SU-DHL-6 (cell line): Measurements from ENCODE around the gene CELF5.
"Not testable (repeated sequence)": the region's sequence is repeated elsewhere in the genome, so short reads cannot be mapped to it uniquely, and the experiment has no call there.

Experiments
- H2AFZ ChIP-seq: fragments of 200-600 bp; sonication (generic); 2 replicates; pipeline ENCODE4 v1.6.1; 2014; ENCODE audit warnings: low read depth, mild to moderate bottlenecking, moderate library complexity, mixed read lengths, antibody characterized with exemption, low read length; ENCODE audit not compliant: severe bottlenecking
- H3F3A ChIP-seq: fragments of 200-600 bp; shearing (Covaris generic); 2 replicates; pipeline ENCODE4 v1.6.0; 2016; ENCODE audit warnings: antibody characterized with exemption, mild to moderate bottlenecking; ENCODE audit not compliant: insufficient read depth
- H3K27ac ChIP-seq: fragments of 200-600 bp; sonication (generic); 2 replicates; pipeline ENCODE4 v1.5.1; 2016; ENCODE audit warnings: low read depth, mild to moderate bottlenecking, low read length, moderate library complexity, mixed read lengths
- H3K27me3 ChIP-seq: fragments of 200-600 bp; sonication (generic), shearing (Covaris generic); 2 replicates; pipeline ENCODE4 v1.6.0; 2014; ENCODE audit warnings: mild to moderate bottlenecking, low read length
- H3K36me3 ChIP-seq: fragments of 200-600 bp; sonication (generic); 2 replicates; pipeline ENCODE4 v1.6.1; 2014; ENCODE audit warnings: mild to moderate bottlenecking, low read length, mixed read lengths
- H3K4me2 ChIP-seq: fragments of 300-600, 200-600 bp; shearing (Covaris generic), sonication (generic); 2 replicates; pipeline ENCODE4 v1.6.0; 2014; ENCODE audit warnings: low read length, low read depth, mild to moderate bottlenecking; ENCODE audit not compliant: poor library complexity, severe bottlenecking
- H3K4me3 ChIP-seq: fragments of 200-600 bp; sonication (generic); 2 replicates; pipeline ENCODE4 v1.5.1; 2014; ENCODE audit warnings: antibody characterized with exemption, low read length, mild to moderate bottlenecking, mixed read lengths; ENCODE audit not compliant: insufficient read depth, poor library complexity, severe bottlenecking
- H3K79me2 ChIP-seq: fragments of 200-600 bp; sonication (generic); 2 replicates; pipeline ENCODE4 v1.6.1; 2014; ENCODE audit warnings: mild to moderate bottlenecking, low read length, moderate library complexity; ENCODE audit not compliant: insufficient read depth
- H3K9ac ChIP-seq: fragments of 200-600 bp; sonication (generic); 2 replicates; pipeline ENCODE4 v1.7.0; 2014; ENCODE audit warnings: mild to moderate bottlenecking, low read length
- H3K9me2 ChIP-seq: fragments of 200-600 bp; sonication (generic); replicated peaks from 2 replicates; pipeline ENCODE4 v1.6.1; 2014; ENCODE audit warnings: low read length; ENCODE audit not compliant: insufficient read depth
- H3K9me3 ChIP-seq: fragments of 200-600 bp; sonication (generic); 2 replicates; pipeline ENCODE4 v1.6.1; 2014; ENCODE audit warnings: low read length, mixed read lengths; ENCODE audit not compliant: insufficient read depth
- H4K20me1 ChIP-seq: fragments of 200-600 bp; sonication (generic); 2 replicates; pipeline ENCODE4 v1.6.1; 2014; ENCODE audit warnings: low read depth, mild to moderate bottlenecking, antibody characterized with exemption, low read length, moderate library complexity, mixed read lengths
- EZH2phosphoT487 ChIP-seq: fragments of 200-600 bp; sonication (generic), shearing (Covaris generic); conservative IDR thresholded peaks from 2 replicates; pipeline ENCODE4 v1.6.1; 2018; ENCODE audit warnings: mild to moderate bottlenecking, antibody characterized with exemption, low read length, moderate library complexity, mixed read lengths
- TF ChIP-seq, protein P1 (sequence below): fragments of 200-600 bp; sonication (generic); IDR thresholded peaks from one replicate; pipeline ENCODE4 v1.5.1; 2017; ENCODE audit warnings: antibody characterized with exemption, mild to moderate bottlenecking, low read length, moderate library complexity; ENCODE audit not compliant: insufficient read depth, poor library complexity, severe bottlenecking

Gene CELF5

DNA sequence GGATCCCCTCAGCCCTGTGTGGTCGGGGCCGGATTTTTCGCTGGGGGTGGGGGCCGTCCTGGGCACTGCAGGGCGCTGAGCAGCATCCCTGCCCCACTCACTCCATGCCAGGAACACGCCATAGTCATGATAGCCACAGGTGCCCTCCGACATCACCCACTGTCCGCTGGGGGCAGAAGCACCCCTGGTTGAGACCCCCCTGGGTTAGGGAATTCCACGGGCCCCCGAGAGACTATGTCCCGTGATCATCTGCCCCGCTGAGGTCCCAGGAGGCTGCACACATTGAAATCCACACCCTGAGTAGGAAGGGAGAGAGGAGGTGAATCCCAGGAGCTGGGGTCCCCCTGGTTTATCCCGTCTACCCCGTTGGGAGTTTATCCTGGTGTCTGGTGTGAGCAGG lies 22.6 kb upstream of the CELF5 start:
- Histone ChIP-seq H3K4me3 (no peak overlapping the region), H3K79me2 (no peaks in the 10 kb centered on the region), H4K20me1 (no peaks in the 10 kb centered on the region), H3F3A (no peaks in the 10 kb centered on the region), H3K4me2 (no peak overlapping the region), H3K27me3 (no peaks in the 10 kb centered on the region), H2AFZ (no peak overlapping the region), H3K9ac (no peak overlapping the region), H3K36me3 (no peaks in the 10 kb centered on the region), H3K9me2 (no peaks in the 10 kb centered on the region), H3K27ac (no peak overlapping the region), H3K9me3 (no peaks in the 10 kb centered on the region)
- no peak for TF ChIP-seq EZH2phosphoT487
- TF ChIP-seq, protein P1, sequence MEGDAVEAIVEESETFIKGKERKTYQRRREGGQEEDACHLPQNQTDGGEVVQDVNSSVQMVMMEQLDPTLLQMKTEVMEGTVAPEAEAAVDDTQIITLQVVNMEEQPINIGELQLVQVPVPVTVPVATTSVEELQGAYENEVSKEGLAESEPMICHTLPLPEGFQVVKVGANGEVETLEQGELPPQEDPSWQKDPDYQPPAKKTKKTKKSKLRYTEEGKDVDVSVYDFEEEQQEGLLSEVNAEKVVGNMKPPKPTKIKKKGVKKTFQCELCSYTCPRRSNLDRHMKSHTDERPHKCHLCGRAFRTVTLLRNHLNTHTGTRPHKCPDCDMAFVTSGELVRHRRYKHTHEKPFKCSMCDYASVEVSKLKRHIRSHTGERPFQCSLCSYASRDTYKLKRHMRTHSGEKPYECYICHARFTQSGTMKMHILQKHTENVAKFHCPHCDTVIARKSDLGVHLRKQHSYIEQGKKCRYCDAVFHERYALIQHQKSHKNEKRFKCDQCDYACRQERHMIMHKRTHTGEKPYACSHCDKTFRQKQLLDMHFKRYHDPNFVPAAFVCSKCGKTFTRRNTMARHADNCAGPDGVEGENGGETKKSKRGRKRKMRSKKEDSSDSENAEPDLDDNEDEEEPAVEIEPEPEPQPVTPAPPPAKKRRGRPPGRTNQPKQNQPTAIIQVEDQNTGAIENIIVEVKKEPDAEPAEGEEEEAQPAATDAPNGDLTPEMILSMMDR = no peak

DNA sequence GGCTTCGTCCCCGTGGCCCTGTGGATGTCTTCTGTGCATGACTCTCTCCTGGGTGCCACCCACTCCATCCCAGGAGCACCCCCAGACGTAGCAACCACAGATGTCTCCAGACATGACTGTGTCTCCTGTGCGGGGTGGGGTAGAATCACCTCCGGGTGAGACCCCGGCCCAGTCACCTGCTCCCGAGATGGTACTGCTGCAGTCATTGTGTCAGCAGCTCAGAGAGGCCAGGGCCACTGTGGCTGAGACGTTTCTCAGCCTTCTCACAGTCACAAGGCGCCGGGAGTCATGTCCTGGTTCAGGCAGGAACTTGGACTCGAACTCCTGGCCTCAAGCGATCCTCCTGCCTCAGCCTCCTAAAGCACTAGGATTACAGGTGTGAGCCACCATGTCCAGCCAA lies 22.1 kb upstream of the CELF5 start:
- Histone ChIP-seq H3K9me3 (no peaks in the 10 kb centered on the region), H3K9me2 (no peaks in the 10 kb centered on the region), H4K20me1 (no peaks in the 10 kb centered on the region), H2AFZ (no peak overlapping the region), H3K27me3 (no peaks in the 10 kb centered on the region), H3K9ac (no peak overlapping the region), H3K4me3 (no peak overlapping the region), H3K27ac (no peak overlapping the region), H3K36me3 (no peaks in the 10 kb centered on the region), H3F3A (no peaks in the 10 kb centered on the region), H3K79me2 (no peaks in the 10 kb centered on the region), H3K4me2 (no peak overlapping the region)
- TF ChIP-seq EZH2phosphoT487 = no peak
- TF ChIP-seq, protein P1 = no peak

DNA sequence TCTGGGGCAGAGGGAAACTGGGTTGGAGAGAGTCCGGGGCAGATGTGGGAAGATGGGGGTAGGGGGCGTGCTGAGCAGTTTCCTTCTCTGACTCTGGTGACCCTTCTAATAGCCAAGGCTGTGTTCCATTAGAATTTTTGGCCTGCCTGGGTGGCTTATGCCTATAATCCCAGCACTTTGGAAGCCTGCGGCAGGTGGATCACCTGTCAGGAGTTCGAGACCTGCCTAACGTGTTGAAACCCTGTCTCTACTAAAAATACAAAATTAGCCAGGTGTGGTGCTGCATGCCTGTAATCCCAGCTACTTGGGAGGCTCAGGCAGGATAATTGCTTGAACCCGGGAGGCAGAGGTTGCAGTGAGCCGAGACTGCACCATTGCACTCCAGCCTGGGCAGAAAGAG lies 21.6 kb upstream of the CELF5 start:
- H3K27ac ChIP-seq, H3K9ac ChIP-seq, H3K9me3 ChIP-seq, H3K4me3 ChIP-seq, H3K27me3 ChIP-seq, H3K9me2 ChIP-seq, H3K4me2 ChIP-seq, H4K20me1 ChIP-seq, H3K36me3 ChIP-seq, H3K79me2 ChIP-seq, H2AFZ ChIP-seq, H3F3A ChIP-seq: not testable (repeated sequence)

DNA sequence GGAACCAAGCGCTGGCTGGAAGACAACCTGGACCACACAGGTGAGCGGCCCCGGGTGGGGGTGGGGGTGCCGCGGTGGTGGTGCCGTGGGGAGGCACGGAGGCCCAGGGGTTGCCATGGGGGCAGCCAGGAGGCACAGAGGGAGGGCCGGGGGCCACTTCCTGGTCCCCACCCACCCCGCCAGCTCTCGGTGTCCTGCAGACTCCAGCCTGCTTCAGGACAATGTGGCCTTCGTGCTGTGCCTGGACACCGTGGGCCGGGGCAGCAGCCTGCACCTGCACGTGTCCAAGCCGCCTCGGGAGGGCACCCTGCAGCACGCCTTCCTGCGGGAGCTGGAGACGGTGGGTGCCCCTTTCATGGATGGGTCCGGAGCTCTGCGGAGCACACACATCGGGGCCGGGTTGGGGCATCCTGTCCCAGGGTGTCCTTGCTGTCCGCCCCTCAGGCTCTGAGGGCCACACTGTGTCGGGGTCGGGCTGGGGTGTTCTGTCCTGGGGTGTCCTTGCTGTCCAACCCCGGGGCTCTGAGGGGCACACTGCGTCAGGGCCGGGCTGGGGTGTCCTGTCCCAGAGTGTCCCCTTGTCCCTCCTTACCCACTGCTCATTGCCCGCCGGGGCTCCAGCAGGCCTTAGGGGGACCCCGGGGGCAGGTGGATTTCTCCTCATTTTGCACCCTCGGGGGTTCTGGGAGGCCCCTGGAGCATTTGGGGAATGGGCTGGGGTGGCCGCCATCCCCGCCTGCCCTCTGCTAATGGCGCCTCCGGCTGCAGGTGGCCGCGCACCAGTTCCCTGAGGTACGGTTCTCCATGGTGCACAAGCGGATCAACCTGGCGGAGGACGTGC lies 20.4 kb upstream of the CELF5 start:
- Histone ChIP-seq H3F3A (no peaks in the 10 kb centered on the region), H3K27me3 (no peaks in the 10 kb centered on the region), H3K79me2 (no peaks in the 10 kb centered on the region), H3K4me2 (no peak overlapping the region), H3K4me3 (no peak overlapping the region), H3K36me3 (no peaks in the 10 kb centered on the region), H3K9ac (no peak overlapping the region), H2AFZ (no peak overlapping the region), H3K9me2 (no peaks in the 10 kb centered on the region), H4K20me1 (no peaks in the 10 kb centered on the region), H3K27ac (no peak overlapping the region), H3K9me3 (no peaks in the 10 kb centered on the region)
- TF ChIP-seq EZH2phosphoT487 = no peak
- TF ChIP-seq, protein P1 = no peak
